ENCODE results near the gene WDR82. TPM values are rescaled to one million over a fixed set of nuclear protein-coding genes. Genes with fewer than 3 reads are reported as not detected.
A peak's percentile ranks its signal among the peaks of the same experiment; 100 is the strongest.

WDR82 gene
- total RNA-seq, 1 experiment from 2014 or later, result 115 TPM

GRCh38 chr3:52230461-52230860, 48.0 kb downstream of the WDR82 start:
- DNase-seq (ENCODE audit: low spot score), result no peak
- in situ Hi-C loops (cut with HindIII; ENCODE audit: low sequenced_read_pairs), result no loop called here

- in situ Hi-C loops (cut with HindIII; ENCODE audit: low sequenced_read_pairs), result no loop called here
- no peak for DNase-seq (ENCODE audit: low spot score)
Observed at GRCh38 chr3:52229656-52230055, 48.8 kb downstream of the WDR82 start.

DNA sequence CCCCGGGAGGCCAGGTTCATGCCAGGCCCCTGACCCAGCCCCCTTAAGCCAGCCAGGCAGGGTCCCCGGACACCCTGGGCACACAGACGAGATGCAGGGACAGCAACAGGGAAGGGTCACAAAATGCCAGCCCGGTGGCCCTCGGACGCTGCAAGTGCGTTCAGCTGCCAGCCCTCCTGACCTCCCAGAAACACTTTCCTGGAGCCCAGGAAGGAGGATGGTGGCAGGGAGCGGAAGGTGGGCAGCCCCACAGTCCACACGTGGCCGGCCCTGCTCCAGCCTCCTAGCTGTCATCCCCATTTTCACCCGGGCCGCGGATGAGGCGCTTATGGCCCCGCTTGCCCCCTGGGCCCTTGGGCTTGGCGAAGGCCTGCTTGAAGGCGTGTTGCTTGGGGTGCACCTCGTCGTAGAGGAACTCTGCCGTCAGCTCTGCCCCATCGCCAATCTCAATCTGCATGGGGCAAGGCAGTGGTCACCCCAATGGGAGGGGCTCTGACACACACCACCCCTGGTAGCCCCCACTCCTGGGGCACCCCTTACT, 49.6 kb downstream of the WDR82 start:
- in situ Hi-C loops (cut with HindIII; ENCODE audit: low sequenced_read_pairs), result no loop called here
- DNase-seq (ENCODE audit: low spot score), result no peak

- in situ Hi-C loops (cut with HindIII; ENCODE audit: low sequenced_read_pairs), result no loop called here
- DNase-seq (ENCODE audit: low spot score), result no peak
Observed at GRCh38 chr3:52228266-52228665, 50.2 kb downstream of the WDR82 start.

GRCh38 chr3:52227766-52228165, 50.7 kb downstream of the WDR82 start:
- DNase-seq (ENCODE audit: low spot score), result no peak
- in situ Hi-C loops (cut with HindIII; ENCODE audit: low sequenced_read_pairs), result no loop called here

DNA sequence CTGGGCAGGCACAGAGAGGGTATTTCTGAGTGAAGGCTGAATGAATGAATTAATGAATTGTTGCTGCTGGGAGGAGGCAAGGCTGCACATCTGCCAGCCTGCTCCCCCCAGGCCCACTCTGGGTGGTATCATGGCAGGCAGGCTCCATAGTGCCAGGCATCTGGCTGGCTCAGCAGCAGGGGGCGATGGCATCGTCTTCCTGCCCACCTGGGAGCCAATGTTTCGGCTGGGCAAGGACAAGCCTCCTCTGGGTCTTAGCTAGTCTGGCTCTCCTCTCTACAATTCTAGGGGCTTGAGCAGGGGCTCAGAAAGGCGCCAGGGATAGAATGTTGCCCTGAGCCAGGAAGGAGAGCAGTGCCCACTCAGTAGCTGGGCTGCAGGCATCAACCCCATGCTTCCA, 51.3 kb downstream of the WDR82 start:
- in situ Hi-C loops (cut with HindIII; ENCODE audit: low sequenced_read_pairs), result no loop called here
- no peak for DNase-seq (ENCODE audit: low spot score)

DNA sequence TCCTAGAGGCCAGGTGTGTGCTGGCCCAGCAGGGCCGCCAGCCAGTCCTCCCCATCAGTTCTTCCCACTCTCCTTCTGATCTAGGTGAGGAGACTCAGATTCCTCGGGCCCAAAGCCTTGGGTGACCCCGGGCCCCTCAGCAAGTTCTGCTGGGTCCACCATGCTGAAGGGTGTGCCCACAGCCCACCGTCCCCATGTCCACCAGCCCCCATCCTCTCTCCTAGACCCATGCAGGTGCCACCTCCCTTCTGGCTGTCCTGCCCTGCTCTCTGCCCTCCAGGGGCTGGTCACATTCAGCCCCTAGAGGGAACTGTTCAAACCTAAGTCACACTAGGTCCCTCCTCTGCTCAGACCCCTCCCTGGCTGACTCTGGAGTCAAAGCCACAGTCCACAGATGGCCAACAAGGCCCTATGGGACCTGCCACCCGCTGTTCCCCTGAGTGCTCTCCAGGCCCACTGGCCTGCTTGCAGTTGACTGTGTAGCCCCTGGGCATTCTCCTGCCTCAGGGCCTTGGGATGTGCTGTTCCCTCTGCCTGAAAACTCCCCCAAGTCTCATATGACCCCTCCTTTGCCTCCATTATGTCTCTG, 52.1 kb downstream of the WDR82 start:
- DNase-seq (ENCODE audit: low spot score), result no peak
- in situ Hi-C loops (cut with HindIII; ENCODE audit: low sequenced_read_pairs), result no loop called here

DNA sequence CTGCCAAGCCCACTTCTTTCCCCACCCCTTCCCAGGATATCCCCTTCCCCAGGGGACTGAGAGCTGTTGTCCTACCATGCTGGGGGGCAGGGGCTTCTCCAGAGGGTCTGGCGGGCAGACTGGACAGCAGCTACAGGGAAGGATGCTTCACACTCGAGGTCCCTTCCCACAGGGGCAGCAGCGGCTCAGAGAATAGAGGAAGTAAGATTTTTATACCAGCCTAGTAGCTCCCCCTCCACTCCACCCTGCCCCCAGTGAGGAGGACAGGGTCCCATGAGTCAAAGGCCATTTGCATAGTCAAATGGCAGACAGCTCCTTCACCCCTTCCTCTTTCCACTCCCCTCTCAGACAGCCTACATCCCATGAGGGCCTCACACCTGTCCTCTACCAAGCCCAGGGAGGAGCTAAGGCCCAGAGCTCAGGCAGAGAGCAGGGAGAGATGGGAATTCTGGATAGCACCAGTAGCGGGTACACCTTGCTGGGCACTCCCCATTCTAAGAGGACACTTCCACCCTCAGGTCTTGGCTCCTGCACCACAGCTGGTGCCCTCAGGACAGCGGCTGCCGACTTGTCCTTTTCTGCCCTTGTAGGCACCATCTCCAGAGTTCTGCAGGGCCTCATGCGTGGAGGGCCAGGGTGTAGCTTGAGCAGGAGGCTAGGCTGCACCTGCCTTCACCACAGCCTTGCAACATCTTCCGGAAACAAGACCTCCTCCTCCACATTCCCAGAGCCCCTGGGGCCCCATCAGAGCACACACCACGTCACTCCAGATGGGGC, 52.8 kb downstream of the WDR82 start, which contains the start of gene TLR9:
TSS of gene TLR9 (minus strand) at position 194 of the 777 bp plus-strand sequence. CDS start at position 78, 116 bp downstream.
- in situ Hi-C loops (cut with HindIII; ENCODE audit: low sequenced_read_pairs), result no loop called here
- DNase-seq (ENCODE audit: low spot score), result no peak

DNA sequence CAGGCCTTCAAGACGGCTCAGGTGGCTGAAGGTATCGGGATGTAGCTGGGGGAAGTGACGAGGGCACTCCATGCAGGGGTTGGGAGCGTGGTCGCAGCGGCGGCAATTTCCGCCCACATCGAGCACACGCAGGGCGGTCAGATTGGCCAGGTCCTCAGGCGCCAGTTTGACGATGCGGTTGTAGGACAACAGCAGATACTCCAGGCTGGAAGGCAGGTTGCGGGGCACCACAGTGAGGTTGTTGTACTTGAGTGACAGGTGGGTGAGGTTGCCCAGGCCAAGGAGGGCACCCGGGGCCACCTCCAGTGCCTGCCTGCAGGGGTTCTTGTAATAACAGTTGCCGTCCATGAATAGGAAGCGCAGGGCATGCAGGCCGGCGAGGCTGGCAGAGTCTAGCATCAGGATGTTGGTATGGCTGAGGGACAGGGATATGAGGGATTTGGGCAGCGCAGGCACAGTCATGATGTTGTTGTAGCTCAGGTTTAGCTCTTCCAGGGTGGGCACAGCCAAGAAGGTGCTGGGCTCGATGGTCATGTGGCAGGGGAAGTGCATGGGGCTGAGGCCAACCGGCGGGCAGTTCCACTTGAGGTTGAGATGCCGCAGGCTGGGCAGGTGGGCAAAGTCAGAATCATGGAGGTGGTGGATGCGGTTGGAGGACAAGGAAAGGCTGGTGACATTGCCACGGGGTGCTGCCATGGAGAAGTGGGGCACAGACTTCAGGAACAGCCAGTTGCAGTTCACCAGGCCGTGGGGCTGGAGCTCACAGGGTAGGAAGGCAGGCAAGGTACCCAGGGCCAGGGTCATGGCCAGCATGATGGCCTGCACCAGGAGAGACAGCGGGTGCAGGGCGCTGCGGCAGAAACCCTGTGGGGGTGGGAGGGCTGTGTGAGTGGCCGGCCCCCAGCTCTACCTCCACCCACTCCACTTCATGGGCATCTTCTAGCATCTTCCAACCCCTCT, 54.7 kb downstream of the WDR82 start:
- no peak for DNase-seq (ENCODE audit: low spot score)
- in situ Hi-C loops (cut with HindIII; ENCODE audit: low sequenced_read_pairs), result no loop called here

DNA sequence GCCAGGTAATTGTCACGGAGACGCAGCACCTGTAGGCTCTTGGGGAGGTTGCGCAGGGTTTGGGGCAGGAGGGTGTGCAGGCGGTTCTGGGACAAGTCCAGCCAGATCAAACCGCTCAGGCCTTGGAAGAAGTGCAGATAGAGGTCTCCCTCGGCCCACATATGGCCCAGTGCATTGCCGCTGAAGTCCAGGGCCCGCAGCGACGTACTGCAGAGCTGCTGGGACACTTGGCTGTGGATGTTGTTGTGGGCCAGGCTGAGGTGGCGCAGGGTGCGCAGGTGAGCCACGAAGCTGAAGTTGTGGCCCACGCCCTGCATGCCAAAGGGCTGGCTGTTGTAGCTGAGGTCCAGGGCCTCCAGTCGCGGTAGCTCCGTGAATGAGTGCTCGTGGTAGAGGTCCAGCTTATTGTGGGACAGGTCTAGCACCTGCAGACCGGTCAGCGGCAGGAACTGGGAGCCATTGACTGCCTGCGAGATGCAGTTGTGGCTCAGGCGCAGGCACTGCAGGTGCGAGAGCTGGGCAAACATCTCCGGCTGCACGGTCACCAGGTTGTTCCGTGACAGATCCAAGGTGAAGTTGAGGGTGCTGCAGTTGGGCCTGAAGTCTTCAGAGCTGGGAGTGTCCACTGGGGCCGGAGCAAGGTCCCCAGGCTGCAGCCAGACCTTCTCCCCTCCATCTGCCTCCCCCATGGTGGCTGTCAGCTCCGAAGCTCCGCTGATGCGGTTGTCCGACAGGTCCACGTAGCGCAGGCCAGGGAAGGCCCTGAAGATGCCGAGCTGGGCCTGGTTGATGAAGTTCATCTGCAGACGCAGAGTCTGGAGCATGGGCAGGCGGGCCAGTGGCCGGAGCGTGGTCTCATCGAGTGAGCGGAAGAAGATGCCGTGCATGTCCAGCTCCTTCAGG, 55.9 kb downstream of the WDR82 start:
- peak; percentile 60 for DNase-seq (ENCODE audit: low spot score)
- in situ Hi-C loops (cut with HindIII; ENCODE audit: low sequenced_read_pairs), result no loop called here

GRCh38 chr3:52221563-52222318, 56.7 kb downstream of the WDR82 start:
- DNase-seq (ENCODE audit: low spot score), result no peak
- in situ Hi-C loops (cut with HindIII; ENCODE audit: low sequenced_read_pairs), result no loop called here

- no peak for DNase-seq (ENCODE audit: low spot score)
Observed at GRCh38 chr3:52221141-52221562, 57.3 kb downstream of the WDR82 start.

DNA sequence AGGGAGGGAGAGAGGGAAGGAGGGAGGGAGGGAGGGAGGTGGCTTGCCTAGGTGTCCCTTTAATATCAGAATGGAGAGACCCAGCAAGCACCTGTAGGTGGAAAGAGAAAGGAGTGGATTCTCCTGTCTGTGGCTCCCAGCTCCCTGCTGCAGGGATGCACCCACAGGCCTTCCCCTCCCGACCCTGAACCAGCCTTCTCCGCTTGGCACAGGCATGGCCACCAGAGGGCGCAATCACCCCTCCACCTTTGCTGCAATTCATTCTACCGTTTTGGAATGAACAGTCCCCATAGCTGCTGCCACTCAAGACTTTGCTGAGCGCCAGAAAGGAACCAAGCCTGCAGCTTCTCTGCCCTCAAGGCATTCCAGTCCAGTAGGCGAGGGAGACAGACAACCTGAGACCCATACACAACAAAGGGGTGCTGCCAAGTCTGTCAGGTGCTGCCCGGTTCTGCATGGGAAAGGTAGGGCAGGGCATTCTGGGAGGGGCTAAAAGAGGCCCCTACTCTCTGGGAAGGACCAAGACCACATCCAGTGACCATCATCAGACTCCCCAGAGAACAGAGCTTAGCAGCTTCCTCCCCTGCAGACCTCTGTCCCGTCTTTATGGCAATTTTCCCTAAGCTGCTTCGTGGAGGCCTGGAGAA, 57.9 kb downstream of the WDR82 start:
- DNase-seq (ENCODE audit: low spot score), result peak; percentile 93
- in situ Hi-C loops (cut with HindIII; ENCODE audit: low sequenced_read_pairs), result no loop called here

More at GRCh38 chr3:52221141-52221562, 57.3 kb downstream of the WDR82 start:
- in situ Hi-C loops (cut with HindIII; ENCODE audit: low sequenced_read_pairs), result no loop called here

- DNase-seq (ENCODE audit: low spot score), result peak; percentile 65
- in situ Hi-C loops (cut with HindIII; ENCODE audit: low sequenced_read_pairs), result no loop called here
Observed at GRCh38 chr3:52218937-52219650, 59.4 kb downstream of the WDR82 start.

DNA sequence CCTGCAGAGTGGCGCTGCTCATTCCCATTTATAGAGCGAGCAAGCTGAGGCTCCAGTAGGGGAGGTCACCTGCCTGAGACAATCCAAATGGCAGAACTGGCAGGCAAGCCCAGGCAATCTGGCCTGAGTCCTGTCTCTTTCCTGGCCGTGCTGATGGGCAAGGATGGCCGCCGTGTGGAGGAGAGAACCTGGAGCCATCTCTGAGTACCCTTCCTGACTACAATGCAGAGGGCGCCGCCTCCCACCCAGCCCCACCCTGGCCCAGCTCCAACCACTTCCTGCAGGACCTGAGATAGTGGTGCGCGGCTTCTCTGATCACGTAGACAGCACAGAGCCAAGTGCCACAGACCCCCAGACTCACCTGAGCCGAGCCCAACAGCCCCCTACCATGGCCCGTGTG, 60.0 kb downstream of the WDR82 start:
- DNase-seq (ENCODE audit: low spot score), result peak; percentile 91
- in situ Hi-C loops (cut with HindIII; ENCODE audit: low sequenced_read_pairs), result no loop called here

- DNase-seq (ENCODE audit: low spot score), result no peak
- in situ Hi-C loops (cut with HindIII; ENCODE audit: low sequenced_read_pairs), result no loop called here
Observed at GRCh38 chr3:52218026-52218425, 60.4 kb downstream of the WDR82 start.

DNA sequence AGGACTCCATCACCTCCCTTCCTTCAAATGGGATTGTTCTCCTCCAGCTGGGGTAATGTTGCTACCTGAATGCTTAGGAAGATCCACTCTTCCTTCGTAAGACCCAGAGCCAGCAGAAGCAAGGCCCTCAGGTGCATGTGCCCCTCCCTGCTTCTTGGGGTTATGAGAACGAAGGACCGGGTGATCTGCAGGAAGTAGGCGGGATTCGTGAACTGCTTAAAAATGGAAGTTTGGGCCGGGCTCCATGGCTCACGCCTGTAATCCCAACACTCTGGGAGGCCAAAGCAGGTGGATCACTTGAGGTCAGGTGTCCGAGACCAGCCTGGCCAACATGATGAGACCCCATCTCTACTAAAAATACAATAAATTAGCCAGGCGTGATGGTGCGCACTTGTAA, 61.0 kb downstream of the WDR82 start:
- no peak for DNase-seq (ENCODE audit: low spot score)
- in situ Hi-C loops (cut with HindIII; ENCODE audit: low sequenced_read_pairs), result no loop called here
